ENCODE measurements around the gene SRRM1.

The SRRM1 gene

DNA sequence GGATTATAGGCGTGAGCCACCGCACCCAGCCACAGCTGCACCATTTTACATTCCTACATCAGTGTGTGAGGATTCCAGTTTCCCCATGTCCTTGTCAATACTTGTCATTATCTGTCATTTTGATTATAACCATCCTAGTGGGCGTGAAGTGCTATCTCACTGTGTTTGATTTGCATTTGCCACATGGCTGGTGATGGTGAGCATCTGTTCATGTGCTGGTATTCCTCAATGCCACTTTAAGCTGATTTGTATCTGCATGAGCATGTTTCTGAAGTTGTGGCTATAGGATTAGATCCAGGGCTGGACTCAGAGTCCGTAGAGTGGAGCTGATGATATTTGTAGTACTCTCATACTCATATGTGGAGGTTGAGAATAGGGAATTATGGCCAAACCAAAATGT, 36.6 kb downstream of the SRRM1 start:
- no peak overlapping the region for H3K4me3 ChIP-seq (ENCODE audit: low read depth, low read length)
- no peak for DNase-seq (ENCODE audit: low read depth)
- TF ChIP-seq, protein P1, sequence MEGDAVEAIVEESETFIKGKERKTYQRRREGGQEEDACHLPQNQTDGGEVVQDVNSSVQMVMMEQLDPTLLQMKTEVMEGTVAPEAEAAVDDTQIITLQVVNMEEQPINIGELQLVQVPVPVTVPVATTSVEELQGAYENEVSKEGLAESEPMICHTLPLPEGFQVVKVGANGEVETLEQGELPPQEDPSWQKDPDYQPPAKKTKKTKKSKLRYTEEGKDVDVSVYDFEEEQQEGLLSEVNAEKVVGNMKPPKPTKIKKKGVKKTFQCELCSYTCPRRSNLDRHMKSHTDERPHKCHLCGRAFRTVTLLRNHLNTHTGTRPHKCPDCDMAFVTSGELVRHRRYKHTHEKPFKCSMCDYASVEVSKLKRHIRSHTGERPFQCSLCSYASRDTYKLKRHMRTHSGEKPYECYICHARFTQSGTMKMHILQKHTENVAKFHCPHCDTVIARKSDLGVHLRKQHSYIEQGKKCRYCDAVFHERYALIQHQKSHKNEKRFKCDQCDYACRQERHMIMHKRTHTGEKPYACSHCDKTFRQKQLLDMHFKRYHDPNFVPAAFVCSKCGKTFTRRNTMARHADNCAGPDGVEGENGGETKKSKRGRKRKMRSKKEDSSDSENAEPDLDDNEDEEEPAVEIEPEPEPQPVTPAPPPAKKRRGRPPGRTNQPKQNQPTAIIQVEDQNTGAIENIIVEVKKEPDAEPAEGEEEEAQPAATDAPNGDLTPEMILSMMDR (IDR thresholded peaks at IDR 0.05; ENCODE audit: control insufficient read depth, extremely low read depth, insufficient read depth) = no peak

DNA sequence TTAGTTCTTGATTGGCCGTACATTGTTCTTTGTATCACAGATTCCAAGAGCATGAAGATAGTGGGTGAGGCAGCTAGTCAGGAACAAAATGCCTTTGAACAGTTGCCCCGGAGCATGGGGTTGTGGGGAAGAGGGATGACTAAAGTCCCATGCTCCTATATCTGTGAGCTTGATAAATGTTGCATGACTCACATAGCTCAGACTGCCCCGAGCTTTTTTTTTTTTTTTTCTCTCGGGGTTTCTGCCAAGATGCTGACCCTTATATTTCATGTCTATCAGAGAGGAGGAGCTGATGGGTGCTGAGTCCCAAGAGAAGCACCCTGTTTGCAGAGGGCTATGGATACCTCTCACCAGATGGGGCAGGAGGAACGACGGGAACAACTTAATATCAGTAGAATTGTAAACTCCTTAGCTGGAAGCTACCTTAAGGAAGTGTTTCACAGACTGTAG, 40.6 kb downstream of the SRRM1 start:
- DNase-seq (ENCODE audit: low read depth) = no peak
- no peak overlapping the region for H3K4me3 ChIP-seq (ENCODE audit: low read depth, low read length)
- TF ChIP-seq, protein P1 (IDR thresholded peaks at IDR 0.05; ENCODE audit: control insufficient read depth, extremely low read depth, insufficient read depth) = no peak

DNA sequence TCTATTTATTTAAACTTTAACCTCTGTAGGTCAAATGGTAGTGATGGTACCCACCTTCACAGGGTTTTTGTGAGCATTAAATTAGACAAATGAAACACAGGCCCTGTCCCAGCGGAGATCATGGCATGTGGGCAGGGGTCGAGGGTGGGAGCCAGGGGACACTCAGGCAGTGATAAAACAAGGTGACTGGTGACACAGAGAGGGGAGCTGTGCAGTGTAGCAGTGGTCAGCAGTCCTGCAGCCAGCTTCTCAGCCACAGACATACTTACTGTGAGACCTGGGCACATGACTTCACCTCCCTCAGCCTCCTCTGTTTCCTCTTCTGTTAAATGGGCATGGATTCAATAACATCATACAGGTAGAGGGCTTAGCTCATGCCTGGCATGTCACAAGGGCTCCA, 44.9 kb downstream of the SRRM1 start:
- no peak overlapping the region for H3K4me3 ChIP-seq (ENCODE audit: low read depth, low read length)
- TF ChIP-seq, protein P1 (IDR thresholded peaks at IDR 0.05; ENCODE audit: control insufficient read depth, extremely low read depth, insufficient read depth) = no peak
- DNase-seq (ENCODE audit: low read depth) = no peak

DNA sequence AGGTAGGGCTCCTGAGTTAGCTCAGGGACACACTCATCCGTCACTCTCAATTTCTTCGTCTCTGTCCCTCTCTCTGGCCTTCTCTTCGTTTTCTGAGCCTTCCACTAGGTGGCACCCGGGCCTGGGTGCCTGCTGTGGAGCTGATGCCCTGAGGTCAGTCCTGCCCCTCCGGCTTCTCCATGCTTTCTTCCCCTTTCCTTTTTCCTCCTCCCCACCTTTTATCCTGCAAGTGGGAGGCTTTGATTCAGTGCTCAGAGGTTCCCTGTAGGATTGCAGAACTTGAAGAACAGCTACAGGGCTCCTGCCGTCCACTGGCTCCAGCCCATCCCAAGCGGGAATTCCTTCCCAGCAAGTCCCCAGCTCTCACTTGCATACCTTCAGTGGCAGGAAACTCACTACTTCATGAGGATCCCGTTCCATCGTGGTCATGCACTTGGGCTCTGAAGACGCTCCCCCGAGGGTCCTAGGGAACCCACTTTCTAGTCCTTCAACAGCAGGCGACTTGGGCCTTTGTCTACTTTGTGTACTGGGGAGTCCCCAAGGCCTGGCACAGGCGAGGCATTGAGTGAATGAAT, 45.6 kb downstream of the SRRM1 start:
- TF ChIP-seq, protein P1 (IDR thresholded peaks at IDR 0.05; ENCODE audit: control insufficient read depth, extremely low read depth, insufficient read depth) = peak; percentile 71
- H3K4me3 ChIP-seq (ENCODE audit: low read depth, low read length) = no peak overlapping the region
- DNase-seq (ENCODE audit: low read depth) = peak; percentile 4

DNA sequence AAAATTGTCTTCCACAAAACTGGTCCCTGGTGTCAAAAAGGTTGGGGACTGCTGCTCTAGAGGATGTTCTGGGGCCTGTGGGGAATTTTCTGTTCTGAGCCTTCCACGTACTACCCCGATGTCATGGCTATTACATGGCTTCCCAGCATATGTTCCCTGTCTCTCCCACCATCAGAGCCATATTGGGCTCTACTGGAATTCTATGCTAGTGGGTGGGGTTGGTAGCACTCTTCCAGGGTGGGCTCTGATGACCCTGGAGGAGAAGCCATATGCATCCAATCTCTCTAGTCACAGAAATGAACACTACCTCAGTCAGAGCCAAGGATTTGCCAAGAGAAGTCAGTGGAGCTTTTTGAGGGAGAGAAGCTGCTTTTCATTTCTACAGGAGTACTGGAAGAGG, 47.9 kb downstream of the SRRM1 start:
- H3K4me3 ChIP-seq (ENCODE audit: low read depth, low read length) = no peak overlapping the region
- no peak for DNase-seq (ENCODE audit: low read depth)
- TF ChIP-seq, protein P1 (IDR thresholded peaks at IDR 0.05; ENCODE audit: control insufficient read depth, extremely low read depth, insufficient read depth) = no peak

DNA sequence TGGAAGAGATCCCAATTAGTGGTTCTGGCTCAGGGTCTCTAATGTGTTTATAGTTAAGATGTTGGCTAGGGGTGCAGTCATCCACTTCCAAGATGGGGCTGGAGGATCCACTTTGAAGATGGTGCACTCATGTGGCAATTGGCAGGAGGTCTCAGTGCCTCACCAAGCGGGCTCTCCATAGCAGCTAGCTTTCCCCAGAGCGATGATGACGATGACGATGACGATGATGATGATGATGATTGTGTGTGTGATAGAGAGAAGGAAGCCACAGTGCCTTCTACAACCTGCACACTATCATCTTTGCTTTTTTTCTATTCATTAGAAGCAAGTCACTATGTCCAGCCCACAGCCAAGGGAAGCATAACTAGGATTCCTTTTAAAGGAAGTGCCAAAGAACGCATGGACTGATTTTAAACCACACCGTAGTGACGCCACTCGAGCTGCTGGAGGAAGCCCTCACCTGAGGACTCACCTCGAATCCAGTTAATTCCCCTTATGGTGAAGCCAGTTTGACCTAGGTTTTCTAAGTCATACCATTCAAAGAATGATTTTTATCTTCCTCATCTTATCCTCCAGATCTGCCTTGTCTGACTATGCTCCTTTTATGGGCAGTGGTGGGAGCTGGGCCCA, 49.4 kb downstream of the SRRM1 start:
- TF ChIP-seq, protein P1 (IDR thresholded peaks at IDR 0.05; ENCODE audit: control insufficient read depth, extremely low read depth, insufficient read depth) = no peak
- H3K4me3 ChIP-seq (ENCODE audit: low read depth, low read length) = no peak overlapping the region

More for the DNA sequence above, 49.4 kb downstream of the SRRM1 start:
- no peak for DNase-seq (ENCODE audit: low read depth)

Measured in LNCaP clone FGC (cell line).